Breast epithelium (tissue), 3 donors: ENCODE data around the gene CYP26C1.

Experiments
- CTCF ChIP-seq, 3 donors: fragments of 450-650 bp; IDR thresholded peaks; one replicate each; pipeline ENCODE4 v1.5.1; 2016 to 2017; ENCODE audit warnings: antibody characterized with exemption in 3 of 3, mild to moderate bottlenecking in 3 of 3, moderate library complexity in 3 of 3
- POLR2A ChIP-seq: fragments of 450-650 bp; IDR thresholded peaks from one replicate; pipeline ENCODE4 v1.6.1; 2016; ENCODE audit warnings: antibody characterized with exemption, mild to moderate bottlenecking, moderate library complexity

DNA sequence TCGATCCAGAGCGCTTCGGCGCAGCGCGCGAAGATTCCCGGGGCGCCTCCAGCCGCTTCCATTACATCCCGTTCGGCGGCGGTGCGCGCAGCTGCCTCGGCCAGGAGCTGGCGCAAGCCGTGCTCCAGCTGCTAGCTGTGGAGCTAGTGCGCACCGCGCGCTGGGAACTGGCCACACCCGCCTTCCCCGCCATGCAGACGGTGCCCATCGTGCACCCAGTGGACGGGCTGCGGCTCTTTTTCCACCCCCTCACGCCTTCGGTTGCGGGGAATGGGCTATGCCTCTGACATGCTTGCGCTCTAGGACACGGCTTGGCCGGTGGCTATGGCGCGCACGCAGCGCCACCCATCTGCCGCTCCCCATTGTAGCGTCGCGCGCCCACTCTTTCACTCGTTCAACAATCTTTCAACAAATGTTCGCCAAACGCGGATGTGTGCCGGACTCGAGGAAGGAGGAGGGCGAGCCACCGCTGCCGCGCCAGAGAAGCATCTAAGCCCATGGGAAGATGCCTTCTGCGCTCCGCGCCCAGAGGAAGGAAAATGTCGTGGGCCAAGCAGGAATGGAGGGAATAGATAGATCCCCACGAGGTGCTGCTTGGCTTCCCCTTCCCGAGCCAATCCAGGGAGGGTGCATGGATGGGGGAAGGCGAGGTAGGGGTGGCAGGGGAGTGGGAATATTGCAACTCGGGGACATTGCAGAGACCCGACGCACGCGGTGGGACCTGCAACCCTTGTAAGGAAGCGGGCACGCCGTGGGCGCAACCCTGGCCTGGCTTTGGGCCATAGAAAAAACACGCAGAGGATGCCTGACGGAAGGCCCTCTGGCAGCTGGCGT is 8.0 kb downstream of the CYP26C1 start:
- no peak for TF ChIP-seq CTCF (IDR thresholded peaks at IDR 0.05)
- no peak for TF ChIP-seq POLR2A
